K562 (cell line): ENCODE results near the gene ITGB1BP2. TPM values are rescaled to one million over a fixed set of nuclear protein-coding genes. Genes with fewer than 3 reads are reported as not detected.
A peak's percentile ranks its signal among the peaks of the same experiment; 100 is the strongest.

Experiments used
- CCNT2 ChIP-seq: IDR thresholded peaks from 2 replicates; pipeline ENCODE4 v1.6.1; 2011; ENCODE audit warnings: borderline replicate concordance, low read depth, mild to moderate bottlenecking, moderate library complexity, mixed read lengths, low read length; ENCODE audit not compliant: insufficient read length; ENCODE audit errors: extremely low read depth
- DACH1 ChIP-seq: fragments of 450-650 bp; IDR thresholded peaks from 2 replicates; pipeline ENCODE4 v1.6.1; 2018; ENCODE audit not compliant: partially characterized antibody
- DDX20 ChIP-seq: fragments of 450-650 bp; IDR thresholded peaks from 2 replicates; pipeline ENCODE4 v1.6.1; 2016; ENCODE audit warnings: missing genetic modification characterization, low read depth, mild to moderate bottlenecking, missing compliant biosample characterization, moderate library complexity
- DPF2 ChIP-seq: fragments of 450-650 bp; IDR thresholded peaks from 2 replicates; pipeline ENCODE4 v1.6.1; 2016
- ELF4 ChIP-seq: fragments of 450-650 bp; formaldehyde crosslinking; IDR thresholded peaks from 2 replicates; pipeline ENCODE4 v1.4.0; 2022; ENCODE audit warnings: missing genetic modification characterization
- ETV1 ChIP-seq: fragments of 450-650 bp; conservative IDR thresholded peaks from 2 replicates; pipeline ENCODE4 v1.6.1; 2016; ENCODE audit warnings: missing genetic modification characterization, control low read depth, low read depth, missing compliant biosample characterization
- HSF4 ChIP-seq: fragments of 250-450 bp; sonication (Bioruptor Pico); IDR thresholded peaks from 2 replicates; pipeline ENCODE4 v2.1.2; 2022; ENCODE audit warnings: mild to moderate bottlenecking, moderate library complexity, borderline replicate concordance
- ILF3 ChIP-seq: fragments of 450-650 bp; IDR thresholded peaks from 2 replicates; pipeline ENCODE4 v1.6.1; 2018; ENCODE audit warnings: antibody characterized with exemption, mild to moderate bottlenecking, moderate library complexity, borderline replicate concordance
- MTA1 ChIP-seq: fragments of 450-650 bp; IDR thresholded peaks from 2 replicates; pipeline ENCODE4 v1.6.1; 2017; ENCODE audit warnings: borderline replicate concordance
- MYBL2 ChIP-seq, 2 experiments: fragments of 450-650 bp in 1 of 2; sonication (generic) in 1 of 2; formaldehyde crosslinking in 1 of 2; IDR thresholded peaks; 2 replicates each; pipeline versions ENCODE4 v1.6.1 to v1.8.1; 2017 to 2022; ENCODE audit warnings: borderline replicate concordance in 1 of 2, inconsistent platforms in 1 of 2, low read depth in 1 of 2, mild to moderate bottlenecking in 1 of 2, missing genetic modification reagents in 1 of 2, moderate library complexity in 1 of 2
- NR2F6 ChIP-seq: fragments of 450-650 bp; formaldehyde crosslinking; IDR thresholded peaks from 2 replicates; pipeline ENCODE4 v1.4.0; 2020; ENCODE audit warnings: mild to moderate bottlenecking
- PML ChIP-seq: IDR thresholded peaks from 2 replicates; pipeline ENCODE4 v1.6.1; 2012; ENCODE audit warnings: low read length, inconsistent platforms
- POLR2AphosphoS2 ChIP-seq: IDR thresholded peaks from 2 replicates; pipeline ENCODE4 v1.6.1; 2012; ENCODE audit warnings: low read length, improper control_type of control experiment
- POLR2AphosphoS5 ChIP-seq: IDR thresholded peaks from 2 replicates; pipeline ENCODE4 v1.6.1; 2011; ENCODE audit warnings: mild to moderate bottlenecking, low read depth, low read length, moderate library complexity; ENCODE audit not compliant: control insufficient read depth, insufficient read depth
- PPARD ChIP-seq: fragments of 250-450 bp; sonication (Bioruptor Pico); IDR thresholded peaks from 2 replicates; pipeline ENCODE4 v1.8.0; 2022; ENCODE audit warnings: inconsistent platforms, mild to moderate bottlenecking, moderate library complexity
- PRPF4 ChIP-seq: fragments of 200-400 bp; formaldehyde crosslinking; IDR thresholded peaks from one replicate; pipeline ENCODE4 v1.6.1; 2017; ENCODE audit warnings: low read length, low read depth, mild to moderate bottlenecking; ENCODE audit not compliant: insufficient read depth, poor library complexity, severe bottlenecking
- TFAP4 ChIP-seq: sonication (generic); formaldehyde crosslinking; IDR thresholded peaks from 2 replicates; pipeline ENCODE4 v1.8.0; 2022; ENCODE audit warnings: missing genetic modification reagents, mild to moderate bottlenecking, moderate library complexity, borderline replicate concordance
- USF1 ChIP-seq: sonication (generic); formaldehyde crosslinking; IDR thresholded peaks from 2 replicates; pipeline ENCODE4 v1.9.0; 2022; ENCODE audit warnings: mild to moderate bottlenecking, missing genetic modification reagents
- ZFP30 ChIP-seq: fragments of 250-450 bp; sonication (Bioruptor Pico); IDR thresholded peaks from 2 replicates; pipeline ENCODE4 v1.8.0; 2022; ENCODE audit warnings: moderate library complexity, mild to moderate bottlenecking, inconsistent platforms, borderline replicate concordance
- ZNF395 ChIP-seq: fragments of 200-800 bp; sonication (Bioruptor generic); IDR thresholded peaks from 2 replicates; pipeline ENCODE4 v1.6.1; 2017; ENCODE audit warnings: missing genetic modification characterization, missing compliant biosample characterization
- ZNF398 ChIP-seq: fragments of 250-450 bp; sonication (Bioruptor Pico); IDR thresholded peaks from 2 replicates; pipeline ENCODE4 v1.8.0; 2021; ENCODE audit warnings: moderate library complexity, mild to moderate bottlenecking, inconsistent platforms
- ZNF76 ChIP-seq: fragments of 250-450 bp; sonication (Bioruptor Pico); IDR thresholded peaks from 2 replicates; pipeline ENCODE4 v1.4.0; 2020; ENCODE audit warnings: mild to moderate bottlenecking, moderate library complexity, borderline replicate concordance
- polyA plus RNA-seq, 8 experiments: library from polyadenylated mRNA; depleted of rRNA in 4 of 8; stranded (reverse) in 5 of 8; unstranded in 3 of 8; fragments of >200 nt; fragmentation: Nextera tagmentation in 2 of 8; fragmentation: Illumina TruSeq in 1 of 8; extraction: Ambion mirVana in 2 of 8; extraction: Trizol in 1 of 8; gene quantifications; 2 replicates each; pipeline versions ENCODE4 v1.2.1 to v1.2.3, GENCODE V29; 2011 to 2014; ENCODE audit warnings: inconsistent platforms in 1 of 8, missing spikeins in 1 of 8
- total RNA-seq, 7 experiments: library from RNA; depleted of rRNA in 6 of 7; stranded (reverse); fragments of >200 nt in 6 of 7; fragmentation: Illumina TruSeq in 2 of 7; extraction: Trizol in 2 of 7; gene quantifications; 2 replicates each; pipeline versions ENCODE4 v1.2.1 to v1.2.3, GENCODE V29; 2011 to 2021; ENCODE audit warnings: low replicate concordance in 1 of 7

ITGB1BP2 gene
- total and polyA plus RNA-seq, 9 of the 15 experiments (the other 6 are each of a cell fraction or from before 2014, with no cell fraction given), result 1.6 to 4.0 (median 1.9) TPM

GRCh38 chrX:71301195-71301924 lies at the start of gene ITGB1BP2 (continued):
- peak; percentile 11; the same call in 1 of the 2 replicates for TF ChIP-seq POLR2AphosphoS5
- no peak for TF ChIP-seq ZFP30
- TF ChIP-seq ZNF76 (CRISPR knock-in tag), result no peak
- no peak for TF ChIP-seq USF1 (CRISPR knock-in tag)
- no peak for TF ChIP-seq ZNF395
- no peak for TF ChIP-seq ETV1 (tag)
- no peak for TF ChIP-seq CCNT2
- TF ChIP-seq MTA1, result no peak
- TF ChIP-seq DDX20, result no peak
- TF ChIP-seq ILF3, result 0 out of 2 replicates have a peak, but pooled peaks have one; percentile 20
- TF ChIP-seq PML, result no peak
- no peak for TF ChIP-seq PRPF4
- no peak for TF ChIP-seq PPARD (CRISPR knock-in tag)
- no peak for TF ChIP-seq DPF2
- peak; percentile 56 for TF ChIP-seq TFAP4 (CRISPR knock-in tag)
- peak; percentile 28 for TF ChIP-seq DACH1
- TF ChIP-seq ELF4 (CRISPR knock-in tag), result no peak
- no peak for TF ChIP-seq ZNF398 (CRISPR knock-in tag)
- TF ChIP-seq NR2F6, result no peak
- TF ChIP-seq POLR2AphosphoS2, result 0 out of 2 replicates have a peak, but pooled peaks have one; percentile 57
- no peak for TF ChIP-seq HSF4 (CRISPR knock-in tag)
- no peak for TF ChIP-seq MYBL2 (IDR thresholded peaks at IDR 0.05; ENCODE audit: low read depth)
- TF ChIP-seq MYBL2 (CRISPR knock-in tag; IDR thresholded peaks at IDR 0.05; ENCODE audit: borderline replicate concordance), result no peak
